GM21529 (cell line): ENCODE measurements around the gene CEP112.
"Not testable (repeated sequence)": the region's sequence is repeated elsewhere in the genome, so short reads cannot be mapped to it uniquely, and the experiment has no call there.

Experiments
- ATAC-seq: cut with Tn5 transposase; IDR thresholded peaks from one replicate; pipeline ENCODE4 v1.9.1; 2021; ENCODE audit not compliant: unreplicated experiment

The CEP112 gene

DNA sequence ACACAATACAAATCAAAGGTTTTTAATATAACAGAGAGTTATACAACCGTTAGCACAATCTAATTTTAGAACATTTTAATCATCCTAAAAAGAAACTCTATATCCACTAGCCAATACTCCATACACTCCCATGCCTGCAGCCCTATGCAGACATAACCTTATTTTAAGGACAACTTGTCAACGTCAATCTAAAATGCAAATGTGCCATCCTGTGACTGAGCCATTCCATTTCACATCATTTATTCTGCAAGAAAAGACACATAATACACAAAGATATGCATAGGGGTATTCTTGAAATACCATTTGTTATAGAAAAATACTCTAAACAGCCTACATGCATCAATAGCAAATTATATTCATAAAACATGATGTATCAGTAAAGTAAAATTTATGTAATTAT lies 106.7 kb downstream of the CEP112 start:
- no peak for ATAC-seq

DNA sequence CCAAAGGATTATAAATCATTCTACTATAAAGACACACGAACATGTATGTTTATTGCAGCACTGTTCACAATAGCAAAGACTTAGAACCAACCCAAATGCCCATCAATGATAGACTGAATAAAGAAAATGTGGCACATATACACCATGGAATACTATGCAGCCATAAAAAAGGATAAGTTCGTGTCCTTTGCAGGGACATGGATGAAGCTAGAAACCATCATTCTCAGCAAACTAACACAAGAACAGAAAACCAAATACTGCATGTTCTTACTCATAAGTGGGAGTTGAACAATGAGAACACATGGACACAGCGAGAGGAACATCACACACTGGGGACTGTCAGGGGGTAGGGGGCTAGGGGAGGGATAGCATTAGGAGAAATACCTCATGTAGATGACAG lies 111.3 kb downstream of the CEP112 start:
- ATAC-seq: not testable (repeated sequence)

DNA sequence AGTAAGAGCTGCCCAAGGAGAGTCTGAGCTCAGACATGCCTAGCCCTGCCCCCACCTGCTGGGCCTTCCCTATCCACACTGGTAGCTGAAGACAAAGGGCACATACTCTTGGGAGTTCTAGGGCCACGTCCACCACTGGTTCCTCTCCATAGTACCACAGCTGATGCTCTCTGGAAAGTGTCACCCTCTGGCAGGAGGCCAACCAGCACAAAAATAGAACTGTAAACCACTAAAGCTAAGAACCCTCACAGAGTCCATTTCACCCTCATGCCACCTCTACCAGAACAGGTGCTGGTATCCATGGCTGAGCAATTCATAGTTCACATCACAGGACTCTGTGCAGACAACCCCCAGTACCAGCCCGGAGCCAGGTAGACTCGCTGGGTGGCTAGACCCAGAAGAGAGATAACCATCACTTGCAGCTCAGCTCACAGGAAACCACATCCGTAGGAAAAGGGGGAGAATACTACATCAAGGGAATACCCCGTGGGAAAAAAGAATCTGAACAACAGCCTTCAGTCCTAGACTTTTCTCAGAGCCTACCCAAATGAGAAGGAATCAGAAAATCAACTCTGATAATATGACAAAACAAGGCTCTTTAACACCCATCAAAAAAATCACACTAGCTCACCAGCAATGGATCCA lies 115.3 kb downstream of the CEP112 start:
- no peak for ATAC-seq

DNA sequence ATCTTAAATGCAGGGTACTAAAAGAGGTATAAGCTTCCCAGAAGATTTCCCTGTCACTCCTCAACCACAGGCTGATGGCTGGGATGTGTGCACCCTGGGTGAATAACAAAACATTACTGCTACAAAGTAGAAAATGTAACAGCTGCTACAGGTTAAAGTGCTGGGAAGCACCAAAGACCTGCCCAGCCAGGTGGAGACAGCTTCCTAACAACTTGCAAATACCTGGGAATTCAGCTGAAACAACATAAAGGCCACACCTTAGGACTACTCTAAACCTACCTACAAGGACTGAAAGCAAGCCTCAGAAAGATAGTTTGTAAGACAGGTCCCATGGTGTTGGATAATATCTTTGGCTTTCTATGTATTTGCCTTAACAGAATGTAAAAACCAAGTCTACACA lies 118.5 kb downstream of the CEP112 start:
- no peak for ATAC-seq

DNA sequence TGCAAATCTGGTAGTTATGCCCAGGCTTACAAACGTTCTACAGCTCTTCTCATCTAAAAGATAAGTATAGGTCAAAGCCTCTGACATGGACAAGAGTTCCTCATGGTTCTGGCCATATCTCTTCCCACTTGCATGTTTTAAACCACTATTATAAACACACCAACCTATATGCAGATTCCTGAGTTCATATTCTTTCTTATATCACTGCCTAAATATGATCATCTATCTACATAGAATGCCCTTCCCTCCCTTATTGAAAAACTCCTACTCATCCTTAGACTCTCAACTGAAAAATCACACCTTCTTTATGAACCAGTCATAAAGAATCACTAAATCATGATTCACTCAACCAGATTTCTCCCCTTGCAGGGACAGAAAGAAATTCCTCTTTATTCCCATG lies 128.2 kb downstream of the CEP112 start:
- ATAC-seq: no peak

DNA sequence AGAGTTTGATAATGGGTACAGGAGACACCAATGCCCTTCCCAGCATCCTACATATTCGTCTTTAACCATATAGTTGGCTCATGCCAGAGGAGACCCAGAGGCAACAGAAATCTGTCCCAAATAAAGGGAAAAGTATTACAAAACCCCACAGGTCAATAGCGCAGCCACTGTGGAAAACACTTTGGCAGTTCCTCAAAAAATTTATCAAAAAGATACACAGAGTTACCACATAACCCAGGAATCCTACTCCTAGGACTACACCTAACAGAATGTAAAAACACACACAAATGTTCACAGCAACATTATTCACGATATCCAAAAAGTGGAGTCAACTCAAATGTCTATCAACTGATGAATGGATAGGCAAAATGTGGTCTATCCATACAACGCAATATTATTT lies 135.8 kb downstream of the CEP112 start:
- no peak for ATAC-seq

DNA sequence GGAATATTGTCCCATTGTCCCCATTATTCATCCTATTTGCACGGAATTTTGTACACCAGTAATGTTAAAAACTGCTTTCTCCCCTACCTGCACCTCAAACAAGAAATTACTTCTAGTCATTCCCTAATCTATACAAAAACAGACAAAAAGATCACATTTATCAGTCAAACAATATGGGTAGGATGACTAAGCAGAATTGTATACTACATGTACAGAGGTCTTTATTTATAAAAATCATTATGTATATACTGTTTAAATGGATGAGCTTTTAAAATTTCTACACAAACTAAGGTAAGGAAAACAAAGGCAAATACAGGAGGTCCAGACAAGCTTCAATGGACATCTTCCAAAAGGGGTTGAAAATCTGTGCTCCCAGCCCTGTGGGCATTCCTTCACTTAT lies 137.7 kb downstream of the CEP112 start:
- no peak for ATAC-seq

DNA sequence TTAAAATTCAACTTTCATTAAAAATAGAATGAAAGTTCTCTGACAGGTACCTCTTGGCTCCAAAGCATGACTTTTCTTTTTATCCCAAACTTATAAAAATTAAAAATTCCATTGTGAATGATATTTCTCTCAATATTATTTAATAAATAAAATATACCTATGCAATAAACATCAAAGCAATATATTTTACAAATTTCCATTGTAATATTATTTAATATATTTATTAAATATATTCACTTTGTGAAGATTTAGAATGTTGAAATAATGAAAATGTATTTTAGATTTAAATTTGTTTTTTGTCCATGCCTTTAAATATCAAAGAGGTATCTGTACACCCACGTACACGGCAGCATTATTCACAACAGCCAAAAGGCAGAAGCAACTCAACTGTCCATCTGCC lies 147.8 kb downstream of the CEP112 start:
- ATAC-seq: no peak

DNA sequence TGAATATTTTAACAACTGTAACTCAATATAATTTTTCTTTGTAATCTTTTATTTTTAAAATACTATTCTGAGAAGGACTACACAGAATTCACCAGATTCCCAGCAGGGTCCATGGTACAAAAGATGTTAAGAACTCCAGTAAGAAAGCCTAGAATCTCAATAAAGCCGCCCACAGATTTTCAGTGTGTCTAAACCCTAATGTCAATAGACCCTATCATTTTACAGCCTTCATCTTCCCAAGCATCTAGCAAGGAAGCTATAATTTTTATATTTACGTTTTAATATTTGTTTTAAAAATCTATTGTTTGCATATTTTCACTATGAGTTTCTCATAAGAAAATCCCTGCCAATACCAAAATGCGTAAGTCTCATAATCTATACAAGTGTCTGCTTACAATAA lies 148.5 kb downstream of the CEP112 start:
- ATAC-seq: no peak

DNA sequence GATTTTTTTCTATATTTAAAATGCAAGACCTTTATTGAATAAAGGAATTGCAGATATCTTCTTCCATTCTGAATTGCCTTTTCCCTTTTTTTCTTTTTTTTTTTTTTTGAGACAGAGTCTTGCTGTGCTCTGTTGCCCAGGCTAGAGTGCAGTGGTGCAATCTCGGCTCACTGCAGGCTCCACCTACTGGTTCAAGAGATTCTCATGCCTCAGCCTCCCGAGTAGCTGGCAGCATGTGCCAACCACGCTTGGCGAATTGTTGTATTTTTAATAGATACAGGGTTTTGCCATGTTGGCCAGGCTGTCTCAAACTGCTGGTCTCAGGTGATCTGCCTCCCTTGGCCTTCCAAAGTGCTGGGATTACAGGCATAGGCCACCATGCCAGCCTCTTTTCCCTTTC lies 151.5 kb downstream of the CEP112 start:
- no peak for ATAC-seq

DNA sequence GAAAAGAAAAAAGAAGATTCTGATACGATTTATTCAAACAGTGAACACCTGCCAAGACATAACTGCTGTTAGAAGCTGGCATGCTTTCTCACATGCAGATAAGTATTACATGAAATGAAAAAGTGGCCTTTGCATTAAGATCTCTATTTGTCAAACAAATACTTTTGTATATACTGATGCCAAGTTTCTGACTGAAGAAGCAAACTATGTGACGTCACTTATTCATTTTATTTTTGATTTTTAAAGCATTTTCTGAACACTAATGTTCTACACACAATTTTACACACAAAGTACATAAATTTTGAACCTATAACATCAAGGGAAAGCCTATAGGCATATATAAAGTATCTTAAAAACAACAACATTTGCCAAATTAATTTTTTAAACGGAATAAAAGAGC lies 153.8 kb downstream of the CEP112 start:
- no peak for ATAC-seq

DNA sequence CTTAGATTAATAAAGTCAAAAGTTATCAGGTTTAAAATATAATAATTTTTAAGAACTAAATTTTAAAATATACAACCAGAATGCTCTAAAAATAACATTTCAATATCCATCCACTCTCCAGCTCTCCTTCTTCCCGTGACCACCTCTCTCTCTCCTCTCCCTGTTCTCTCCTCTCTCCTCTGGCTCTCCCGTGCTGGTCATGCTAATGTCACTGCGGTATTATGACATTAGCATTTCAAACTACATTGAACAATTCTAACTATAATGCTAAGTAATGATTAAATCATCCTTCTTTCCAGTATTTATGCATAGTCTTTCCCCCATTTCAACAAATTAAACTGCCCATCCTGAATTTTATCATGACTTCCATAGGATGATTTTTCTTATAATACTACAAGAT lies 154.7 kb downstream of the CEP112 start:
- ATAC-seq: no peak

DNA sequence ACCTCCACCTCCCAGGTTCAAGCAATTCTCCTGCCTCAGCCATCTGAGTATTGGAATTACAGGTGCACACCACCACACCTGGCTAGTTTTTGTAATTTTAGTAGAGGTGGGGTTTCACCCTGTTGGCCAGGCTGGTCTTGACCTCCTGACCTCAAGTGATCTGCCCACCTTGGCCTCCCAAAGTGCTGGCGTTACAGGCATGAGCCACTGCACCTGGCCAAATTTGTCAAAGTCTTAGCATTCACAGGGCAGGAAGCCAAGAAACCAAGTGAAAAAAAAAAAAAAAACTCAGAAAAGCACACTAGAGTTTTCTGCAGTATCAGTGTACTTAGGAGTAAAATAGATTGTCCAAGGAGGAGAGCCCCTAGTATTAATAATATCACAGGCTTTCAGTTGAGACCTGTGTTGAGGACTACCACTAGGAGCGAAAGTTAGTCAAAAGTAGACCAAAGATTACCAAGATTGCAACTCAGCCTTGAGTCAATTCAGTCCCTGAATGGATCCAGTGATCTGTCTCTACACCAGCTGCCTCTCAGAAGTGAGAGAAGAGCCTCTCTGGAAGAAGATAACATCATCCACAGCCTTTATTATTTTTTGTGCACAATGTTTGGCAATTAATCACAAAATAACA lies 159.7 kb downstream of the CEP112 start:
- ATAC-seq: peak; percentile 88

DNA sequence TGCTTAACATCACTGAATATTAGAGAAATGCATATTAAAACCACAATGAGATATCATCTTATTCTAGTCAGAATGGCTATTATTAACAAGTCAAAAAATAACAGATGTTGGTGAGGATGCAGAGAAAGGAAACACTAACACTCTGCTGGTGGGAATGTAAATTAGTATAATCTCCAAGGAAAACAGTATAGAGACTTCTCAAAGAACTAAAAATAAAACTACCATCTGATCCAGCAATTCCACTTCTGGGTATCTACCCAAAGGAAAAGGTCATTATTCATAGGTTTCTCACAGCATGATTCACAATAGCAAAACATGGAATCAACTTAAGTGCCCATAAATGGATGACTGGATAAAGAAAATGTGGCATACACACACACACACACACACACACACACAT lies 166.4 kb downstream of the CEP112 start:
- no peak for ATAC-seq

DNA sequence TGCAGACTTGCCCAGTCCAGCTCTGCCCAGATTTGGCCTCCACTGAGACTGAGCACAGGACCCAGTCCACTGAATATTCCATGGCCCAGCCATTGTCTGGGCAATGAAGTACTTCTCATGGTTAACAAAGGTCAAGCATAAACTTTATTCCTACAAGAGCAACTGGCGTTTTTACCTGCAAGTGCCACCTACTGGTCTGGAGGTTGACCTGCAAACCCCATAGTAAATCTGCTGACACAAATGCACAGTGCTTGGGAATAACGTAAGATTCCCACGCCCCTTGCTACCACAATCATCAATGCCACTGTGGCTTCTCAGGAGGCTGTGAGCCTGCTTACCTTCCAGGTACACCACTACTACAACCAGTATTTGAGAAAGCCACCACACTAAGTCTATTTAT lies 170.2 kb downstream of the CEP112 start:
- no peak for ATAC-seq

DNA sequence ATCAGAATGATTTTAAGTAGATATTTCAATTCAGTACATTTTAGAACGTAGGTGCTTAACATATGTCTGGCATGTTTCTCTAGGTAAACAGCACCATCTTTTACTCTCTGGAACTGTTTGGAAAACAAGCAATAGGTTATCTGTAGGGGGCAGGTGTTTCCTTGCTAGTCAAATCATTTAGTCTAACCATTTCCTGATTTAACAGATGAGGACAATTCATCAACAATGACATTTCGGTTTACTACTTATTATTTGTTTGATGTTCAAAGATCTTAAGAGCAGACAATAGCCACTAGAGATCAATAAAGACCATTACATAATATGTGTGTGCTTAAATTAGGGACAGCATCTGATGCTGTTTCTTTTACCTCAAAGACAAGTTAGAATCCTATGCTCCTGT lies 173.1 kb downstream of the CEP112 start:
- no peak for ATAC-seq

DNA sequence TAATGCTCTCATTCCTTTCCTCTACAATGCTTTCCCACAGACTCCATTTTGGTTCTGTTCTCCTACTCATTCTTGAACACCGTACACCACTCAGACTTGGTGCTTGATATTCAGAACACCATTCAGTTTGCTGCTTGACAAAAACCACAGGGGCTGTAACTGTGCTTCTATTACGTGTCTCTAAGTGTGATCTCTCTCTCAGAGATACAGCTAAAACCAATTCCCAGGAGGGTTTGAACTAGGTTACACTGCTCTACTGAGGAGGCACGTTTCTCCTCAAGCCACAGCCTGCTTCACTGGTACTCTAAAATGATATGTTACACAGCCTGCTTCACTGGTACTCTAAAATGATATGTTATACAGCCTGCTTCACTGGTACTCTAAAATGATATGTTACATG lies 175.7 kb downstream of the CEP112 start:
- ATAC-seq: no peak

DNA sequence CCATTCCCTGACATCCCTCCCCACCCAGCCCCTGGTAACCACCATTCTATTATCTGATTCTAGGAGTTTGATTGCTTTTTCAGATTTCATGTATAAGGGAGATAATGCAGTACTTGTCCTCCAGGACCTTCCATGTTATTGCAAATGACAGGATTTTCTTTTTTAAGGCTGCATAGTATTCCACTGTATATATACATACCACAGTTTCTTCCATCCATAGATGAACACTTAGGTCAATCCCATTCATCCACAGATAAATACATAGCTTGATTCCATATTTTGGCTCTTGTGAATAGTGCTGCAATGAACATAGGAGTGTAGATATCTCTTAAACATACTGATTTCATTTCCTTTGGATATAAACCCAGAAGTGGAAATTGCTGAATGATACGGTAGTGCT lies 183.3 kb downstream of the CEP112 start:
- no peak for ATAC-seq

DNA sequence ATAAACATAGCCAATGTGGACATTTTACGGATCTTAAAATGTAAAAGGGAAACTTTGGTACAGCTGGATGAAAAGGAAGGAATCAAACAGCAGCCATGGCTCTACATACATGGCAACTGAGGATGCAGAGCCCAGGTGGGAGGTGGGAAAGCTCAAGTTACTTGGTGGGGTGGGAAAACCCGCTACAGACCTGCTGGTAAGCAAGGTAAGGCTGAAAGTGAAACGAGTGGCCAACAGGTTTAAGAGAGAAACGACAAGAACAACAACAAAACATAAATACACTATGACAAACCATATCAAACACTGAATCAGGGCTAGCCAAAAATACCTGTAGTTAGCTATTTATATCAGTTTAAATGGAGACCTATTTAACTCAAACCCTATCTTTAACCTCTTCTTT lies 185.3 kb downstream of the CEP112 start:
- ATAC-seq: no peak

DNA sequence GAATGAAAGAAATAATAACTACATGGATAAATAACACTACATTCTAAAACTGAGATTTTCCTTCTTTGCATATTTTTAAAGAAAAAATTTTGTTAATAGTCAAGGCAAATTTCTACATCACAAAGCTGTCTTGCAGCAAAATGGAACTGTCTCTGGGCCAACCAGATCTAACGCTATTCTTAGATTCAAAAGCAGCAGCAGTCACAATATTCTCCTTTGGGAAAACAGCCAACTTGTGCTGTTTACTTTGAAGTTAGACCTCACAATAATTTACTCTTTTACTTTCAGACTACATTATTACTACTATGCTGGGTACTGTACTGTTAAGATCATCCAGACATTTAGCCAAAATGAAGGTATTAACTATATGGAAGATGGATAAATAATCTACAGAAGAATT lies 189.1 kb downstream of the CEP112 start:
- ATAC-seq: no peak

DNA sequence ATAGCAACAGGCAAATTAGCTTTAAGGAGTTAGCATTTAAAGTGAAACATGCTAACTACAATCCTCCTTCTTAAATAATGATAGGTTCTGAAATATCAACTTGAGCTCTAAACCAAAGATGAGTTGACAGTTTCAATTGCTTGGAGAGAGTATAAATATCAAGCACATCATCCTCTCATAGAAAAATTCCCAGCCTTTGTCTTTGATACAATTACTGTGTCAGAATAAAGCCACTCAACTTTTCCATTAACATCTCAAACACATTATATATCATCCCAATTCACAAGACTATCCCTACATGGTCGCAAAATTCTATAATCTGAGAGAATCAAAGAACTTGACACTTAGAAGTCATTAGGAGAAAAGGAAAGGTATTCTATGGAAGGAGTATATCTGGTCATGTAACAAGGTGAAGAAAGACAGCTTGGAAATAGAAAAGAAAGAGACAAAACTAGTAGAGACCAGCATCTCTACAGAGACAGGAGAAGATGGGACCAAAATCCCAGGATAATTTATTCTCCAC lies 189.8 kb downstream of the CEP112 start:
- no peak for ATAC-seq

DNA sequence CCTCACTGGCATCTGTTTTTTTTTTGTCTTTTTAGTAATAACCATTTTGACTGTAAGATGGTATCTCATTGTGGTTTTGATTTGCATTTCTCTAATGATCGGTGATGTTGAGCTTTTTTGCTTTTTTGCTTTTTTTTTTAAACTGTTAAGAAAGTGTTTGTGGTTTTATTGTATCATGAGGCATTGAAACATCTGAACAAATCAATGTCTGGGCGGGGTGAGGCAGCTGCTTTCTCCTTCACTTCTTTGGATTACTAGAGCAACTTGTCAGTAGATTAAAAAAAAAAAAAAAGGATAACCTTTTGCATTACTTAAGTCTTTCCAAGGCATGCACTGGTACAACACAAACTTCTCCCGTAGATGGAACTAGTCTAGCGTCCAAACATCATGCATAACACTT lies 191.7 kb downstream of the CEP112 start:
- ATAC-seq: no peak

DNA sequence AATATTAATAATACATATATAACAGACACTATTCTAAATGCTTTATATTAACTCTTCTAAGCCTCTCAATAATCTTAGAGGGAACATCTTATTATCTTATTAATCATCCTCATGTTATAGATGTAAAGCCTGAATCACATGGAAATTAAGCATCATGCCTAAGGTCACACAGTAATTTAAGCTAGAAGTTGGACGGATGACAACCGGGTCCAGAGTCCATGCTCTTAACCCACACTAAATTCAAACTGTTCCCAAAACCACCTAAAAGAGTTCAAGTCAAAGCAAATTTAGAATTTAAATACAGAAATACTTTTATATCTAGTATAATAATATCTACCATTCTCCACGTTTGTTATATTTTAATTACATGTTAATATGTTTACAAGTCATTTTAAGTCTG lies 193.3 kb downstream of the CEP112 start:
- no peak for ATAC-seq
